UCSD-AML1 (cell line): Measurements from ENCODE around the gene FAM53C.
"Not testable (repeated sequence)": the region's sequence is repeated elsewhere in the genome, so short reads cannot be mapped to it uniquely, and the experiment has no call there.

Source experiments
- DNase-seq: peaks from one replicate; lab custom pipeline; 2025; ENCODE audit not compliant: unreplicated experiment; lab: John Stamatoyannopoulos, UW

FAM53C gene

GRCh38 chr5:138337685-138338410 is at the start of gene FAM53C:
Gene FAM53C, plus strand, starts transcription at chr5:138338266. Its CDS starts 3,070 bp downstream, at chr5:138341336.
- peak; percentile 95 for DNase-seq

DNA sequence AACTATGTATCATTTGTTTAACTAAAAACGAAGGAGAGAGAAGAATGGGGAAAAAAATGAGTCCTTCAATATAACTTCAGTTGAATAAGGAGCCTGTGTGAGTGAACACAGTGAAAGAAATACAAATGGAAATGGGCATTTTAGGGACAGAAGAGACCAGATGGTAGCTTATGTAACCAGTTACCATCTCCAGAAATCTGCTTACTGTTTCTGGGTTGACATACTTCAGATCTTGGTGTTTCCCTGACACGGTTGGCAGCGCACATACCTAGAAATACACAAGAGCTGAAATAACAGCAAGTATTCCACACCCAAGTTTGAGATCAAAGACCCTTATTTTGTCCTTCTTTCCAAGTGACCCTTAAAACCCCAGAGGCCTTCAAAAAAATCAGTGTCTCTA is 48.8 kb upstream of the FAM53C start:
- no peak for DNase-seq

DNA sequence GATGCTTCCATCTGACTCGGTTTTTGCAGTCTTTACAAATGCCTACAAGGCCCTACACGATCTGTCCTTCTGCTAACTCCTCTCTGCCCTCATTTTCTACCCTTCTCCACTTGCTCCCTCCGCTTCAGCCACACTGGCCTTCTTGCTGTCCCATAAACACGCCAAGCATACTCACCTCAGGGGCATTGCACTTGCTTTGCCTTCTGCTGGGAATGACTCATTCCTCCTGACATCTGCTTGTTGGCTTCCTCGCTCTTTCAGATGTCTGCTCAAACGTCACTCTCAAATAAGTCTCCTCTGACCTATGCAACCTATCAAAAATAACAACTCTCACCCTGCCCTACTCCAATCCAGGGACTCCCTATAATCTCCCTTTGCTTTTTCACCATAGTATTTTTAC is 34.7 kb upstream of the FAM53C start:
- DNase-seq = no peak

DNA sequence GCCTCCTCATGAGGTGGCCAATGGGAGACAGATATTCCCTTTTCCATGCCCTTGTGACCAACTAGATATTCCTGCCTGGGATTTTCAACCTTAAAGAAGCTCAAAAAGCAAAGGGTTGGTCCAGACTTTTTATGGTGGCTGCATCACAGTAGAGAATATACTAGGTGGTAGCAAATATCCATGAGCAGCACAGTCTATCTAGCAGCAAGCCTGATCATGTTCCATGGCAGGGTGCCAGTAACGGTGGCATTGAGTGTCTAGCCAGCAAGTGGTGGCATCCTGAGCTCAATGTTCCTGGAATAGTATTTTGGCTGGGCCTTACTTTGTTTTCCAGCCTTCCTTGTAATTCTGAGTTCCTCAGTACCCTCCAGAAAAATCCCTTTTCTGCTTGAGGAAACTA is 32.3 kb upstream of the FAM53C start:
- DNase-seq = peak; percentile 30

DNA sequence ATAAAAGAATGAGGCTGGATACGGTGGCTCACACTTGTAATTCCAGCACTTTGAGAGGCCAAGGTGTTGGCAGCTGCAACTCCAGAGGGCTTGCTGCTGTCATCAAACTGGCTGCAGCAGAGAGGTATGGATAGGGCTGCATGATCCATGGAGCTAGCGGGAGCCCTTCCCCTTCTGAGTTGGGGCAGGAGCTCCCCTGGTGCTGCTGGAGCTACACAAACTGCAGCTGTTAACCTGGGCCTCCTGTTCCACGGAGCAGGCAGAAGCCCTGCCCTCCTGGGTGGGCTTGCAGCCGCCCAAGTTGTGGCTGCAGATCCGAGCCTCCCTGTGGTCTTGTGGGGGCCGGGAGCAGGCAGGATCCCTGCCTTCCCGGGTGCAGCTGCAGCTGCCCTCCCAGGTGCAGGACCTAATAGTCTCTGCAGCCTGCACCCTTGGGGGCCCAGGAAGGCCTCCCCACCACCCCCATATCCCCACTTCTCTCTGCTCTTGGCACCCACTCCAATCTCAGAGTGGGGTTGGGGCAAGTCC is 22.3 kb upstream of the FAM53C start:
- DNase-seq = no peak

DNA sequence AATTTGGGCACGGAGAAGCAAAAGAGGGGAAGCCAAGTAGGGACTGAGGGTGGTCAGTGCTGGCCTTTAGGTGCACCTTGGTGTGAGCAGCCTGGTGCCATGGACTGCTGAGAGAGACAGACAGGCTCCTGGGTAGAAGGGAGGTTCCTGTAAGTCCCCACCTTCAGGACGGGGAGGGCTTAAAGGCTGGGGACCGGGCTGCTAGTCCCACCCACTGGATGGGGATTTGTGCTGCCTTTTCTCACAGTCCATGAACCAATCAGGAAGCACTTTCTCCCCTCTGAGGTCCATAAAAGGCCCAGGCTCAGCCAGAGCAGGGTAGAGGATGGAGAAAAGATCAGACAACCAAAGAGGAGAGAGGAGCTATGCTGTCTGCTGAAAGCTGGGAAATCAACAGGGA is 21.7 kb upstream of the FAM53C start:
- no peak for DNase-seq

- DNase-seq = not testable (repeated sequence)
Observed at GRCh38 chr5:138318211-138318610, 19.9 kb upstream of the FAM53C start.

DNA sequence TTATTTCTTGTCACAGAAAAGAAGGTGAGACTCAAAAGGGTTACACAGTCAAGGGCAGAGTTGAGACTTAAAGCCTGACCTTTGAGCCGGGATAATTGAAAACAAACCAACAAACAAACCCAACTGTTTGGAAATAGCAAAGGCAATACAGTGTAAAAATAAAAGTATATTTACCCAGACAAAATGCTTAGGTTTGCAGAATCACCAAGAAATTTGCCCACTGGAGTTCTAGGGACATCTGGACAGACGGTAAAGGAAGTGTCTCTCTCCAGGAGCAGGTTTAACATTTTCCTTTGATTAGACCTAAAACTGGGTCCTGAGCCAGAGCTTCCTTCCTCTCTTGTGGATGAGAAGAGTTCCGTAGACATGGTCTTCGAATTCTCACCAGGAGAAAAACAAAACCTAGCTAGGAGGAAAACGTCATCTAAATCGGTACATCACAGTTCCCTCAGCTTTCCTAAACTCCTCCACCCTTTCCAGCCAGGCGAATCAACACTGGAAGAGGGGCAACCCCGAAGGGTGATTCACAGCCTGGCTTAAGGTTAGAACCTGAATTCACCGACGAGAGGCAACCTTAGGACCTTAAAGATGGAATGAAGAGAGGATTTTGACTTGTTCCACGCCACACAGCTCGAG is 7.1 kb upstream of the FAM53C start:
- DNase-seq = no peak

GRCh38 chr5:138331449-138332368 is 6.4 kb upstream of the FAM53C start, which contains the start of gene CDC25C:
Gene CDC25C, minus strand, starts transcription at chr5:138331804. Its CDS starts 624 bp downstream, at chr5:138331180.
- DNase-seq = peak; percentile 98

DNA sequence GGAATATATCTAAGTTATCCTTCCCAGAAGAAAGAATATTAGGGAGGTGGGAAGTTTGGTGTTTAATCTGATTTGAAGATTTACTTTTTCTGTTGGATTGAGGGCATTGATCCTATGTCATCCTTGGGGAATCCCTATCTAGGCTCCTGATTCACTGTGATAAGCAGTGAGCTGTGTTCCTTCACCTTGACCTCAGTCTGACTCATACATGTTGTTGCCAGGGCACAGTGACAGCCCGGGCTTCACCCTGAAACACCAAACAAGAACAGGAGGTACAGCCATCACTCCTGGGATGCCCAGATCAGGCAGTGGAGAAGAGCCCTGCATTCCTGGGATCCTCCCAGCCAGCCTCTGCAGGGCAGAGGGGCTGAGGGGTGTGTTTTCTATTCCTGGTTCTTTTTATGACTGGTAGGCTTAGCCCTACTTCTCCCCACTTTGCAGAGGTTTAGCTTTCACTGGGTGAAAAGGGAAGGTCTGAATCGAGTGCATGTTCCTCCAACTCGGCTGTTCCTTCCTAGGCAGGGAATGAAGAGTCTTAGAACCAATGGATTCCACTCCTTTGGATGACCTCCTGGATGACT is 3.1 kb upstream of the FAM53C start:
- DNase-seq = no peak

DNA sequence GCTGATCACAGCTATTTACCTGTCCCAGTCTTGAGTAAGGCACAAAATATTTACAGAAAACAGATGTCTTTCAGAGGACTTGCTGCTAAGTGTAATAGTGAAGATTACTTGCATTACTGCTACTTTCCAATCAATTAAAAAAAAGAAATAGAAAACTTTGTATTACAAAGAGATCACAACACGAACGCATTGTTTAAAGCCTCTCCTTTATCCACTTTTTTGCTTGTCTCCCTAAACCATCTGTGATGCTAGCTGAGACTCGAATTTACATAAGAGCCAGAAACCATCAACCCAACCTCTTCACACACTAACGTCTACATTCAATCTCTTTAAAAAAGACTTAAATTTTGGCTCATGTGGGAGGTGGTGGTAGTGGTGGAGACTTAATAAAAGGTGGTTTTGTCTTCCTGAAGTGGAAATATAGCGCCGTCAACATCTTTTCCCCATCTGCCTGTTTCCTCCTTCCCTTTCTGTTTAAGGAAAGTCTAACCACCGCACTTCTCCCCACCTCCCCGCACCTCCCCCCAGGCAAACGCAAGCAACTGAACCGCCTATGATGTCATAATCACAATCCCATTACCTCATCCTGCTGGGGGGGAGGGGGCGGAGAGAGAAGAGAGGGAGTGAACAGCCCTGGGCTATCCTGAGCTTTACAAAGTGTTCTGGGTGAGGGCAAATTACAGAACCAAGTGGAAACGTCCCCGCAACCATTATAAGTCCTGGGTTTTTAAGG is 948 bp upstream of the FAM53C start:
- peak; percentile 95 for DNase-seq

GRCh38 chr5:138338411-138339090 is 485 bp downstream of the FAM53C start:
- DNase-seq = no peak

DNA sequence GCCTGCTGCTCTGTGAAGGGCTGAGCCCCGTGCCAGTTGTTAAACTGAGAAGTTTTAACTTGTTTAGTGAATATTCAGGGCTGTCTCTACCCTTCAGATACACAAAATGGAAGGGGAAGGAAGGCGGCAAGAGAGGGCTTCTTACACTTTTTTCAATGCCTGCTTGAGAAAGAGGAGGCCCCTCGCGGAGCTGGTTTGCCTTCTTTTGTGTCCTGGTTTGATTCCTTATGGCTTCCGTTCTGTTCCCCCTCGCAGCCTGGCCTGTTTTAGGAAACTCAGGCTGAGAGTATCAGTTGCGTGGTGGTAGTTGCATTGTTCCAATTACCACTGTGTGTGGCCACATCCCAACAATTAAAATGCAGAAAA is 1.0 kb downstream of the FAM53C start:
- DNase-seq = no peak

- DNase-seq = no peak
Observed at GRCh38 chr5:138339464-138339863, 1.4 kb downstream of the FAM53C start.

DNA sequence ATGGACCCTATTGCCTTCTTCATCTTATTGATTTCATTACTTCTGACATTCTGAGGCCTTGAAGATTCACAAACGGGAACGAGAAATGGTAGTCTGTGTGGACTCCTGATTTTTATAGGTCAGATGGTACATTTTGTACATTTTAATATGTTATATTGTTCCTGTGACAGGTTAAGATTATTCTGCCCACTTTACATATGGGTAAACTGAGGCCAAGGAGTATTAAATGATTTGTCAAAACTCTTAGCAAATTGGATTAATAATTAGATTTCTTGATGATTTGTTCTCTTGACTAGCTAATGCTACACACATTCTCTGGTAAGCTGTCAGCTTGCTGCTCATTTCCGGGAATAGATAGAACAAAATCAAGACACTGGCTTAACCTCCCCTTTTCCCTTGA is 1.9 kb downstream of the FAM53C start:
- no peak for DNase-seq

GRCh38 chr5:138344887-138345622 is 7.0 kb downstream of the FAM53C start:
- no peak for DNase-seq

GRCh38 chr5:138346889-138347288 is 8.8 kb downstream of the FAM53C start:
- no peak for DNase-seq

- no peak for DNase-seq
Observed at GRCh38 chr5:138349852-138350562, 11.9 kb downstream of the FAM53C start.

DNA sequence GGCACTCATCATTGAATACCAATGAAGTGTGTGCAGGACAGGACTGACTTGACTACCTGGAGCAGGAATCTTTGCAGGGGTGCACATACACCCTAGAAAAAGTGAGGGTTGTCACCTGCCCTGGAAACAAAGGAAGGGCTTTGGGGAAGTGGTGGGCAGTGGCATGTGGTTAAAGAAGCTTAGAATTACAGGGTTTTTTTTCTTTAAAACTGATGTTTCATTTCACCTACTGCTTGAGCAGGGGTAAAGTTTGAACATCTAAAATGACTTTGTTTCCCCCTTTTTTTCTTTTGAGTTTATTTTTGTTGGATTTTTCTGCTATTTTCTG is 12.5 kb downstream of the FAM53C start:
- DNase-seq = no peak
